Measurements from ENCODE around the gene CBARP. TPM values are rescaled to one million over a fixed set of nuclear protein-coding genes. Genes with fewer than 3 reads are reported as not detected.

Gene CBARP
- total and polyA plus RNA-seq, 9 of the 15 experiments (the other 6 are each of a cell fraction or from before 2014, with no cell fraction given): 0.03 to 8.9 (median 1.2) TPM; not detected in 1

DNA sequence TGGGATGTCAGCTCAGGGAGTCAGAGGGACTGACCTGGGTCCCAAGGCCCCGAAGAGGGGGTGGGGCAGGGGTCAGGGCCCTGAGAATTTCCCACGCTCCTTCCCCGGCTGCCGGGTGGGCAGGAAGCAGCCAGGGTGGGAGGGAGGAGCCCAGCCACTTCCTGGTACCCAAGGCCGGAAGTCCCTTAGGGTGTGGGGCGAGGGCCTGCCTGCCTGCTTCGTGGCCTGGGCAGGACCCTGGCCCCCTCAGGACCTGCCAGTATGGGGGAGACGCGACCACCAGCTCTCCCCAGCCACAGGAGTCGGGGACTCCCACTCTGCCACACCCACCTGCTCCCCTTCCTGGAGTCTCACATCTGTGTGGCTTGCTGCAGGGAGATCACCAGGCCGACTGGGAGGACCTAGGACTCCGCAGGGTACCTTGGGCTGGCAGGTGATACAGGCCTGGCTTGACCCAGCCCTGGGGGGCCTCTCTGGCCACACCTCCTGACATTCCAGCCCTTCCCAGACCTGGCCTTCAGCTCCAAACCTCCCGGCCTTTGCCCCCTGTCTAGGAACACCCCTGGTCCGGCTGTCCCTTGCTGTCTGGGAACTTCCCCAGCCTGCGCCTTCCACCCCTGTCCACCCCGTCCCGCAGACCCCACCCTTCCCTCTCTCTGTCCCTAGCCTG, 21.5 kb upstream of the CBARP start (continued):
- TF ChIP-seq MBD2 (IDR thresholded peaks at IDR 0.05; ENCODE audit: borderline replicate concordance, low read depth) (peak; percentile 21; the same call in 1 of the 2 replicates), GTF2A2 (tag; IDR thresholded peaks at IDR 0.05) (no peak), ZNF12 (CRISPR knock-in tag; IDR thresholded peaks at IDR 0.05) (no peak), PML (IDR thresholded peaks at IDR 0.05; ENCODE audit: low read length) (no peak), U2AF2 (optimal IDR thresholded peaks at IDR 0.05; ENCODE audit: low read depth, low read length) (no peak), ASH1L (IDR thresholded peaks at IDR 0.05; ENCODE audit: borderline replicate concordance, low read depth, partially characterized antibody) (peak; percentile 22), SAP30 (IDR thresholded peaks at IDR 0.05; ENCODE audit: borderline replicate concordance, insufficient read depth, low read depth, low read length, poor library complexity, severe bottlenecking) (peak; percentile 65), CHD2 (IDR thresholded peaks at IDR 0.05; ENCODE audit: low read depth, low read length) (no peak), HOXB6 (CRISPR knock-in tag; IDR thresholded peaks at IDR 0.05; ENCODE audit: borderline replicate concordance) (no peak), RFX1 (IDR thresholded peaks at IDR 0.05) (no peak), KAT8 (IDR thresholded peaks at IDR 0.05; ENCODE audit: low read depth) (no peak), SIRT6 (IDR thresholded peaks at IDR 0.05; ENCODE audit: low read depth, low read length) (peak; percentile 62), CXXC5 (CRISPR knock-in tag; IDR thresholded peaks at IDR 0.05) (peak; percentile 13; the same call in 1 of the 2 replicates), BMI1 (IDR thresholded peaks at IDR 0.05; ENCODE audit: low read length) (no peak), ZNF436 (CRISPR knock-in tag; IDR thresholded peaks at IDR 0.05) (no peak)
- TF ChIP-seq, protein P1, sequence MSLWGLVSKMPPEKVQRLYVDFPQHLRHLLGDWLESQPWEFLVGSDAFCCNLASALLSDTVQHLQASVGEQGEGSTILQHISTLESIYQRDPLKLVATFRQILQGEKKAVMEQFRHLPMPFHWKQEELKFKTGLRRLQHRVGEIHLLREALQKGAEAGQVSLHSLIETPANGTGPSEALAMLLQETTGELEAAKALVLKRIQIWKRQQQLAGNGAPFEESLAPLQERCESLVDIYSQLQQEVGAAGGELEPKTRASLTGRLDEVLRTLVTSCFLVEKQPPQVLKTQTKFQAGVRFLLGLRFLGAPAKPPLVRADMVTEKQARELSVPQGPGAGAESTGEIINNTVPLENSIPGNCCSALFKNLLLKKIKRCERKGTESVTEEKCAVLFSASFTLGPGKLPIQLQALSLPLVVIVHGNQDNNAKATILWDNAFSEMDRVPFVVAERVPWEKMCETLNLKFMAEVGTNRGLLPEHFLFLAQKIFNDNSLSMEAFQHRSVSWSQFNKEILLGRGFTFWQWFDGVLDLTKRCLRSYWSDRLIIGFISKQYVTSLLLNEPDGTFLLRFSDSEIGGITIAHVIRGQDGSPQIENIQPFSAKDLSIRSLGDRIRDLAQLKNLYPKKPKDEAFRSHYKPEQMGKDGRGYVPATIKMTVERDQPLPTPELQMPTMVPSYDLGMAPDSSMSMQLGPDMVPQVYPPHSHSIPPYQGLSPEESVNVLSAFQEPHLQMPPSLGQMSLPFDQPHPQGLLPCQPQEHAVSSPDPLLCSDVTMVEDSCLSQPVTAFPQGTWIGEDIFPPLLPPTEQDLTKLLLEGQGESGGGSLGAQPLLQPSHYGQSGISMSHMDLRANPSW (CRISPR knock-in tag; IDR thresholded peaks at IDR 0.05): no peak
- TF ChIP-seq, protein P2, sequence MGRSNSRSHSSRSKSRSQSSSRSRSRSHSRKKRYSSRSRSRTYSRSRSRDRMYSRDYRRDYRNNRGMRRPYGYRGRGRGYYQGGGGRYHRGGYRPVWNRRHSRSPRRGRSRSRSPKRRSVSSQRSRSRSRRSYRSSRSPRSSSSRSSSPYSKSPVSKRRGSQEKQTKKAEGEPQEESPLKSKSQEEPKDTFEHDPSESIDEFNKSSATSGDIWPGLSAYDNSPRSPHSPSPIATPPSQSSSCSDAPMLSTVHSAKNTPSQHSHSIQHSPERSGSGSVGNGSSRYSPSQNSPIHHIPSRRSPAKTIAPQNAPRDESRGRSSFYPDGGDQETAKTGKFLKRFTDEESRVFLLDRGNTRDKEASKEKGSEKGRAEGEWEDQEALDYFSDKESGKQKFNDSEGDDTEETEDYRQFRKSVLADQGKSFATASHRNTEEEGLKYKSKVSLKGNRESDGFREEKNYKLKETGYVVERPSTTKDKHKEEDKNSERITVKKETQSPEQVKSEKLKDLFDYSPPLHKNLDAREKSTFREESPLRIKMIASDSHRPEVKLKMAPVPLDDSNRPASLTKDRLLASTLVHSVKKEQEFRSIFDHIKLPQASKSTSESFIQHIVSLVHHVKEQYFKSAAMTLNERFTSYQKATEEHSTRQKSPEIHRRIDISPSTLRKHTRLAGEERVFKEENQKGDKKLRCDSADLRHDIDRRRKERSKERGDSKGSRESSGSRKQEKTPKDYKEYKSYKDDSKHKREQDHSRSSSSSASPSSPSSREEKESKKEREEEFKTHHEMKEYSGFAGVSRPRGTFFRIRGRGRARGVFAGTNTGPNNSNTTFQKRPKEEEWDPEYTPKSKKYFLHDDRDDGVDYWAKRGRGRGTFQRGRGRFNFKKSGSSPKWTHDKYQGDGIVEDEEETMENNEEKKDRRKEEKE (IDR thresholded peaks at IDR 0.05; ENCODE audit: borderline replicate concordance in 1 of 2, control insufficient read depth in 1 of 2, low read depth in 2 of 2, low read length in 1 of 2): no peak
- TF ChIP-seq, protein P3, sequence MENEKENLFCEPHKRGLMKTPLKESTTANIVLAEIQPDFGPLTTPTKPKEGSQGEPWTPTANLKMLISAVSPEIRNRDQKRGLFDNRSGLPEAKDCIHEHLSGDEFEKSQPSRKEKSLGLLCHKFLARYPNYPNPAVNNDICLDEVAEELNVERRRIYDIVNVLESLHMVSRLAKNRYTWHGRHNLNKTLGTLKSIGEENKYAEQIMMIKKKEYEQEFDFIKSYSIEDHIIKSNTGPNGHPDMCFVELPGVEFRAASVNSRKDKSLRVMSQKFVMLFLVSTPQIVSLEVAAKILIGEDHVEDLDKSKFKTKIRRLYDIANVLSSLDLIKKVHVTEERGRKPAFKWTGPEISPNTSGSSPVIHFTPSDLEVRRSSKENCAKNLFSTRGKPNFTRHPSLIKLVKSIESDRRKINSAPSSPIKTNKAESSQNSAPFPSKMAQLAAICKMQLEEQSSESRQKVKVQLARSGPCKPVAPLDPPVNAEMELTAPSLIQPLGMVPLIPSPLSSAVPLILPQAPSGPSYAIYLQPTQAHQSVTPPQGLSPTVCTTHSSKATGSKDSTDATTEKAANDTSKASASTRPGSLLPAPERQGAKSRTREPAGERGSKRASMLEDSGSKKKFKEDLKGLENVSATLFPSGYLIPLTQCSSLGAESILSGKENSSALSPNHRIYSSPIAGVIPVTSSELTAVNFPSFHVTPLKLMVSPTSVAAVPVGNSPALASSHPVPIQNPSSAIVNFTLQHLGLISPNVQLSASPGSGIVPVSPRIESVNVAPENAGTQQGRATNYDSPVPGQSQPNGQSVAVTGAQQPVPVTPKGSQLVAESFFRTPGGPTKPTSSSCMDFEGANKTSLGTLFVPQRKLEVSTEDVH (IDR thresholded peaks at IDR 0.05; ENCODE audit: low read depth, partially characterized antibody): peak; percentile 75

All from K562 (cell line).